ENCODE measurements around the gene MRAP.

Gene MRAP

GRCh38 chr21:32321480-32321879, 22.8 kb downstream of the MRAP start:
- H3K36me3 ChIP-seq (ENCODE audit: low read depth) = peaks cover 100% of the 10 kb centered on the region
- TF ChIP-seq CTCF (IDR thresholded peaks at IDR 0.05; ENCODE audit: poor library complexity, severe bottlenecking) = no peak
- no peak for DNase-seq (ENCODE audit: low spot score)
- H3K27me3 ChIP-seq (ENCODE audit: insufficient read depth, poor library complexity, severe bottlenecking) = no peaks in the 10 kb centered on the region
- no peak overlapping the region for H3K4me3 ChIP-seq (ENCODE audit: severe bottlenecking)
- no peak overlapping the region for H3K27ac ChIP-seq (ENCODE audit: poor library complexity, severe bottlenecking)
- no peak for ATAC-seq (ENCODE audit: low read depth)
- H3K4me1 ChIP-seq (ENCODE audit: insufficient read depth, poor library complexity, severe bottlenecking) = no peaks in the 10 kb centered on the region
- H3K9me3 ChIP-seq (ENCODE audit: severe bottlenecking) = no peaks in the 10 kb centered on the region

- no peak for ATAC-seq (ENCODE audit: low read depth)
- H3K27ac ChIP-seq (ENCODE audit: poor library complexity, severe bottlenecking) = no peak overlapping the region
- TF ChIP-seq CTCF (IDR thresholded peaks at IDR 0.05; ENCODE audit: poor library complexity, severe bottlenecking) = no peak
- H3K4me3 ChIP-seq (ENCODE audit: severe bottlenecking) = no peak overlapping the region
- H3K27me3 ChIP-seq (ENCODE audit: insufficient read depth, poor library complexity, severe bottlenecking) = no peaks in the 10 kb centered on the region
- H3K36me3 ChIP-seq (ENCODE audit: low read depth) = peaks cover 100% of the 10 kb centered on the region
- H3K4me1 ChIP-seq (ENCODE audit: insufficient read depth, poor library complexity, severe bottlenecking) = no peaks in the 10 kb centered on the region
- no peak for DNase-seq (ENCODE audit: low spot score)
- H3K9me3 ChIP-seq (ENCODE audit: severe bottlenecking) = no peaks in the 10 kb centered on the region
These were observed 23.4 kb downstream of the MRAP start for GRCh38 chr21:32322103-32322502.

GRCh38 chr21:32322676-32323075, 24.0 kb downstream of the MRAP start:
- H3K4me3 ChIP-seq (ENCODE audit: severe bottlenecking) = no peak overlapping the region
- no peak for TF ChIP-seq CTCF (IDR thresholded peaks at IDR 0.05; ENCODE audit: poor library complexity, severe bottlenecking)
- H3K36me3 ChIP-seq (ENCODE audit: low read depth) = peaks cover 100% of the 10 kb centered on the region
- no peaks in the 10 kb centered on the region for H3K4me1 ChIP-seq (ENCODE audit: insufficient read depth, poor library complexity, severe bottlenecking)
- H3K9me3 ChIP-seq (ENCODE audit: severe bottlenecking) = no peaks in the 10 kb centered on the region
- no peak for DNase-seq (ENCODE audit: low spot score)
- no peak; the same call in 2 of the 3 replicates for ATAC-seq (ENCODE audit: low read depth)
- H3K27me3 ChIP-seq (ENCODE audit: insufficient read depth, poor library complexity, severe bottlenecking) = no peaks in the 10 kb centered on the region
- no peak overlapping the region for H3K27ac ChIP-seq (ENCODE audit: poor library complexity, severe bottlenecking)

GRCh38 chr21:32325706-32326105, 27.1 kb downstream of the MRAP start:
- DNase-seq (ENCODE audit: low spot score) = no peak
- TF ChIP-seq CTCF (IDR thresholded peaks at IDR 0.05; ENCODE audit: poor library complexity, severe bottlenecking) = no peak
- Histone ChIP-seq H3K4me3 (ENCODE audit: severe bottlenecking) (no peak overlapping the region), H3K27ac (ENCODE audit: poor library complexity, severe bottlenecking) (no peak overlapping the region), H3K4me1 (ENCODE audit: insufficient read depth, poor library complexity, severe bottlenecking) (no peaks in the 10 kb centered on the region), H3K36me3 (ENCODE audit: low read depth) (peaks cover 100% of the 10 kb centered on the region), H3K9me3 (ENCODE audit: severe bottlenecking) (no peaks in the 10 kb centered on the region), H3K27me3 (ENCODE audit: insufficient read depth, poor library complexity, severe bottlenecking) (no peaks in the 10 kb centered on the region)
- no peak for ATAC-seq (ENCODE audit: low read depth)

GRCh38 chr21:32328595-32328994, 29.9 kb downstream of the MRAP start:
- Histone ChIP-seq H3K9me3 (ENCODE audit: severe bottlenecking) (no peaks in the 10 kb centered on the region), H3K27me3 (ENCODE audit: insufficient read depth, poor library complexity, severe bottlenecking) (no peaks in the 10 kb centered on the region), H3K27ac (ENCODE audit: poor library complexity, severe bottlenecking) (no peak overlapping the region), H3K4me1 (ENCODE audit: insufficient read depth, poor library complexity, severe bottlenecking) (no peaks in the 10 kb centered on the region), H3K4me3 (ENCODE audit: severe bottlenecking) (no peak overlapping the region), H3K36me3 (ENCODE audit: low read depth) (peaks cover 97% of the 10 kb centered on the region)
- no peak for DNase-seq (ENCODE audit: low spot score)
- no peak for TF ChIP-seq CTCF (IDR thresholded peaks at IDR 0.05; ENCODE audit: poor library complexity, severe bottlenecking)
- ATAC-seq (ENCODE audit: low read depth) = no peak

All from RWPE2 (cell line).